Adrenal gland (tissue), 5 donors: ENCODE measurements around the gene AGO3.

Experiments
- CTCF ChIP-seq, 6 experiments: fragments of 450-650 bp in 4 of 6; fragments of 200-600 bp in 2 of 6; sonication (generic) in 1 of 6; IDR thresholded peaks; 1 replicate in 5 of 6; 2 replicates in 1 of 6; pipeline versions ENCODE4 v1.5.1 to v1.8.0; 2016 to 2021; ENCODE audit warnings: antibody characterized with exemption in 6 of 6, mild to moderate bottlenecking in 2 of 6, moderate library complexity in 1 of 6
- POLR2A ChIP-seq, 2 donors: fragments of 450-650 bp; IDR thresholded peaks; one replicate each; pipeline ENCODE4 v1.6.1; 2017; ENCODE audit warnings: antibody characterized with exemption in 2 of 2, mild to moderate bottlenecking in 2 of 2, moderate library complexity in 1 of 2
- donor health status: DM: no; HTN: no; CAD: no.

GRCh38 chr1:35931446-35932157 is 697 bp downstream of the AGO3 start:
- TF ChIP-seq POLR2A (IDR thresholded peaks at IDR 0.05): no peak
- no peak for TF ChIP-seq CTCF (IDR thresholded peaks at IDR 0.05)
